IPS-18a (cell line): ENCODE measurements around the gene ABCB10.
"Not testable (repeated sequence)": the region's sequence is repeated elsewhere in the genome, so short reads cannot be mapped to it uniquely, and the experiment has no call there.

Experiments used
- H3K27ac ChIP-seq: one replicate; pipeline ENCODE4 v1.5.1; 2013; ENCODE audit warnings: low read length
- H3K27me3 ChIP-seq: one replicate; pipeline ENCODE4 v1.6.1; 2013; ENCODE audit warnings: mild to moderate bottlenecking, low read length; ENCODE audit not compliant: control insufficient read depth, insufficient read depth
- H3K36me3 ChIP-seq: one replicate; pipeline ENCODE4 v1.6.1; 2013; ENCODE audit warnings: low read depth, low read length; ENCODE audit not compliant: control insufficient read depth
- H3K4me1 ChIP-seq: one replicate; pipeline ENCODE4 v1.6.1; 2013; ENCODE audit warnings: low read depth, low read length; ENCODE audit not compliant: control insufficient read depth
- H3K4me3 ChIP-seq: one replicate; pipeline ENCODE4 v1.5.1; 2013; ENCODE audit warnings: low read length
- H3K9ac ChIP-seq: one replicate; pipeline ENCODE4 v1.6.1; 2013; ENCODE audit warnings: mild to moderate bottlenecking, low read length, moderate library complexity
- H3K9me3 ChIP-seq: one replicate; pipeline ENCODE4 v1.6.1; 2013; ENCODE audit warnings: low read depth, low read length; ENCODE audit not compliant: control insufficient read depth

Gene ABCB10

GRCh38 chr1:229485318-229485717 is 73.2 kb downstream of the ABCB10 start:
- Histone ChIP-seq H3K9ac (no peak overlapping the region), H3K27ac (no peak overlapping the region), H3K36me3 (peaks cover 72% of the 10 kb centered on the region), H3K4me1 (no peaks in the 10 kb centered on the region), H3K9me3 (no peaks in the 10 kb centered on the region), H3K4me3 (no peak overlapping the region), H3K27me3 (no peaks in the 10 kb centered on the region)

- Histone ChIP-seq H3K4me3 (no peak overlapping the region), H3K4me1 (no peaks in the 10 kb centered on the region), H3K36me3 (peaks cover 58% of the 10 kb centered on the region), H3K27me3 (no peaks in the 10 kb centered on the region), H3K9me3 (no peaks in the 10 kb centered on the region), H3K27ac (no peak overlapping the region), H3K9ac (no peak overlapping the region)
Observed at GRCh38 chr1:229482511-229482910, 76.0 kb downstream of the ABCB10 start.

- Histone ChIP-seq H3K4me3 (no peak overlapping the region), H3K27me3 (no peaks in the 10 kb centered on the region), H3K27ac (no peak overlapping the region), H3K9me3 (no peaks in the 10 kb centered on the region), H3K4me1 (no peaks in the 10 kb centered on the region), H3K36me3 (peaks cover 52% of the 10 kb centered on the region), H3K9ac (no peak overlapping the region)
Observed at GRCh38 chr1:229480495-229480894, 78.0 kb downstream of the ABCB10 start.

DNA sequence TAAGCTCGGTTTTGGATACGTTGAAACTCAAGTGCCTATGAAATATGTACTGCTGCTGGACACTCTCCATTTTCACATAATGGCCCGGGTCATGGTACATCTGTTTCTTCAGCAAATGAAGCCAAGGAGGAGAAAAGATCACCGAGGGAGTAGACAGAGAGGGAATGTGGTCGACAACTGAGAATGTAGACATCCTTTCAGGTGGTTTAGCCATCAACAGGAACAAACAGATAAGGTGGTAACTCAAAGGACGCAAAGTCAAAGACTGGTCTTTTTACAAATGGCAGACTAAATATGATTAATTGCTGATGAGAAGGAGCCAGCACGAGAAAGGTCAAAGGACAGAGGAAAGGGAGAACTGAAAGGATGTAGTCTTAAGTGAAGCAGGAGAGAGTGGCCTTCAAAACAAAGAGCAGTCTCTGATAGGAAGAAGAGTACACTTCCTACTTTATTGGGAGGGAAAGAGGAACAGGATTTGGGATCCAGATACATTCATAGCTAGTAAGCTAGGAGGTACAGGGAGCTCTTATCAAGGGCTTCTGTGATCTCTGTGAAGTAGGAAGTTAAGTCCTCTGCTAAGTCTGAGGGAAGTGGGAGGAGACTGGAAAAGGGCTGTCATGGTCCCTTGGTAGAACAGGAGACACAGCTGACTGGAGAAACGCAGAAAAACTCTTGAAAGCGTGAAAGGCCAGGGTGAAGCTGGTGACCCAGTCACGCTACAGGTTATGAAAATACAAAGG is 78.7 kb downstream of the ABCB10 start:
- H3K9ac ChIP-seq, result no peak overlapping the region
- H3K9me3 ChIP-seq, result no peaks in the 10 kb centered on the region
- H3K27ac ChIP-seq, result no peak overlapping the region
- H3K4me3 ChIP-seq, result no peak overlapping the region
- no peaks in the 10 kb centered on the region for H3K4me1 ChIP-seq
- no peaks in the 10 kb centered on the region for H3K27me3 ChIP-seq
- H3K36me3 ChIP-seq, result peaks cover 51% of the 10 kb centered on the region

GRCh38 chr1:229478852-229479251 is 79.7 kb downstream of the ABCB10 start:
- Histone ChIP-seq H3K9ac (no peak overlapping the region), H3K9me3 (no peaks in the 10 kb centered on the region), H3K36me3 (peaks cover 57% of the 10 kb centered on the region), H3K4me3 (no peak overlapping the region), H3K27me3 (no peaks in the 10 kb centered on the region), H3K27ac (no peak overlapping the region), H3K4me1 (no peaks in the 10 kb centered on the region)

- peaks cover 49% of the 10 kb centered on the region for H3K36me3 ChIP-seq
Observed at GRCh38 chr1:229475859-229476258, 82.6 kb downstream of the ABCB10 start.

DNA sequence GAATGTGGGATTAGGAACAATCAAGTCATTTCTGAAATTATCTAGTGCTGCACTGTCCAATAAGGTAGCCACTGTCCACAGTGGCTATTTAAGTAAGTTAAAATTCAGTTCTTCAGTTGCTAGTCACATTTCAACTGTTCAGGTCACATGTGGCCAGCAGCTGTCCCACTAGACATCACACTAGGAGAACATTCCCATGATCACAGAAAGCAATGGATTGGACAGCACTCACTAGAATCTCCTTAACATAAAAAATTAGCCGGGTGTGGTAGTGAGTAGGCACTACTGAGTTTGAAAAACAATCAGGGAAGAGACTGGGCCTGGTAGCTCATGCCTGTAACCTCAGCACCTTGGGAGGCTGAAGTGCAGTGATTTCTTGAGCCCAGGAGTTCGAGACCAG is 84.0 kb downstream of the ABCB10 start:
- Histone ChIP-seq H3K4me1 (no peaks in the 10 kb centered on the region), H3K9me3 (no peaks in the 10 kb centered on the region), H3K36me3 (peaks cover 55% of the 10 kb centered on the region), H3K4me3 (no peak overlapping the region), H3K9ac (no peak overlapping the region), H3K27ac (no peak overlapping the region), H3K27me3 (no peaks in the 10 kb centered on the region)

More at GRCh38 chr1:229475859-229476258, 82.6 kb downstream of the ABCB10 start:
- H3K4me3 ChIP-seq, H3K4me1 ChIP-seq, H3K9me3 ChIP-seq, H3K27me3 ChIP-seq, H3K27ac ChIP-seq, H3K9ac ChIP-seq: not testable (repeated sequence)

GRCh38 chr1:229471175-229471574 is 87.3 kb downstream of the ABCB10 start:
- Histone ChIP-seq H3K27ac (no peak overlapping the region), H3K4me1 (no peaks in the 10 kb centered on the region), H3K9me3 (no peaks in the 10 kb centered on the region), H3K27me3 (no peaks in the 10 kb centered on the region), H3K36me3 (peaks cover 57% of the 10 kb centered on the region), H3K9ac (no peak overlapping the region), H3K4me3 (no peak overlapping the region)

- Histone ChIP-seq H3K36me3 (peaks cover 60% of the 10 kb centered on the region), H3K4me3 (no peak overlapping the region), H3K9me3 (no peaks in the 10 kb centered on the region), H3K27ac (no peak overlapping the region), H3K27me3 (no peaks in the 10 kb centered on the region), H3K9ac (no peak overlapping the region), H3K4me1 (no peaks in the 10 kb centered on the region)
Observed at GRCh38 chr1:229470406-229471043, 88.0 kb downstream of the ABCB10 start.

DNA sequence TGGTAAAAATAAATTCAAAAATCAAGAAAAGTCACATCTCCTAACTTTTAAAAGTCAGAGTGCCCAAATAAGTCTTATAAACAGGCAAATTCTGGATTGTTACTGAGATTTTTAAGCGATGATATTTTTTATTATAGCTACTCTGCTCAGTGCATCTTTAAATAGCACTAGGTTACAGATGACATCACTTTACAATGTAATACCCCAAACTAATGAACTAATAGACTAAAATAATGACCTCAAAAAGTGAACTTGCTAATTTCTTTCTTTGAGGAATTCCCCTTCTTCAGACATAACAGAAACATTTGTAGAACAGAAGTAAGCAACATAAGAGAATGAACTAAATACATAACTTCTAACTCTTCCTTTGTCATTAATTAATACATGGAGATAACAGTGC is 91.6 kb downstream of the ABCB10 start:
- H3K9me3 ChIP-seq, result no peaks in the 10 kb centered on the region
- no peaks in the 10 kb centered on the region for H3K27me3 ChIP-seq
- no peak overlapping the region for H3K9ac ChIP-seq
- H3K36me3 ChIP-seq, result peaks cover 72% of the 10 kb centered on the region
- no peaks in the 10 kb centered on the region for H3K4me1 ChIP-seq
- H3K27ac ChIP-seq, result no peak overlapping the region
- H3K4me3 ChIP-seq, result no peak overlapping the region
